Thyroid gland (tissue), 4 donors: ENCODE results near the gene FER1L5. TPM values are rescaled to one million over a fixed set of nuclear protein-coding genes. Genes with fewer than 3 reads are reported as not detected.
"Not testable (repeated sequence)": the region's sequence is repeated elsewhere in the genome, so short reads cannot be mapped to it uniquely, and the experiment has no call there.

Experiments
- DNase-seq, 2 donors: peaks; one replicate each; pipeline ENCODE4 v3.0.0-alpha.2; 2019
- H3K27ac ChIP-seq, 3 donors: fragments of 200-600 bp; sonication (generic); 1 replicate in 2 of 3; 2 replicates in 1 of 3; pipeline ENCODE4 v1.5.1; 2016 to 2019; ENCODE audit warnings: mild to moderate bottlenecking in 1 of 3, moderate library complexity in 1 of 3
- H3K27me3 ChIP-seq: fragments of 200-600 bp; sonication (generic); one replicate; pipeline ENCODE4 v1.5.1; 2019
- H3K36me3 ChIP-seq, 2 donors: fragments of 200-600 bp; sonication (generic); one replicate each; pipeline ENCODE4 v1.5.1; 2016 to 2019
- H3K4me1 ChIP-seq, 2 donors: fragments of 200-600 bp; sonication (generic); one replicate each; pipeline ENCODE4 v1.5.1; 2017 to 2019
- H3K4me3 ChIP-seq, 3 donors: fragments of 200-600 bp; sonication (generic); replicated peaks in 1 of 3; 1 replicate in 2 of 3; 2 replicates in 1 of 3; pipeline ENCODE4 v1.5.1; 2016; ENCODE audit warnings: mild to moderate bottlenecking in 1 of 3
- H3K9me3 ChIP-seq: fragments of 200-600 bp; sonication (generic); one replicate; pipeline ENCODE4 v1.5.1; 2017
- POLR2A ChIP-seq, 2 donors: fragments of 450-650 bp; IDR thresholded peaks; one replicate each; pipeline ENCODE4 v1.6.1; 2017; ENCODE audit warnings: antibody characterized with exemption in 2 of 2, mild to moderate bottlenecking in 2 of 2, moderate library complexity in 1 of 2
- WGBS, 2 donors: methylation state at CpG; one replicate each; pipeline ENCODE4 v1.1.5; 2017; 5-methylcytosine and 5-hydroxymethylcytosine counted together
- intact Hi-C: fragments of 100-400 bp; cut with DNase I; formaldehyde crosslinking; loops from one replicate; pipeline ENCODE4 v1.15.1; 2023
- total RNA-seq, 4 donors: library from RNA; depleted of rRNA; stranded (reverse); fragments of >200 nt; gene quantifications; one replicate each; pipeline ENCODE4 v1.2.3, GENCODE V29; 2016
- TF ChIP-seq, protein P1 (sequence below), 6 experiments: fragments of 200-600 bp in 3 of 6; fragments of 450-650 bp in 3 of 6; sonication (generic) in 3 of 6; IDR thresholded peaks; one replicate each; pipeline ENCODE4 v1.5.1; 2016 to 2019; ENCODE audit warnings: antibody characterized with exemption in 6 of 6, mild to moderate bottlenecking in 2 of 6, inconsistent platforms in 1 of 6, moderate library complexity in 1 of 6

FER1L5 gene
- total RNA-seq, 4 donors from 2014 or later = 0.11 to 1.5 (median 0.34) TPM

DNA sequence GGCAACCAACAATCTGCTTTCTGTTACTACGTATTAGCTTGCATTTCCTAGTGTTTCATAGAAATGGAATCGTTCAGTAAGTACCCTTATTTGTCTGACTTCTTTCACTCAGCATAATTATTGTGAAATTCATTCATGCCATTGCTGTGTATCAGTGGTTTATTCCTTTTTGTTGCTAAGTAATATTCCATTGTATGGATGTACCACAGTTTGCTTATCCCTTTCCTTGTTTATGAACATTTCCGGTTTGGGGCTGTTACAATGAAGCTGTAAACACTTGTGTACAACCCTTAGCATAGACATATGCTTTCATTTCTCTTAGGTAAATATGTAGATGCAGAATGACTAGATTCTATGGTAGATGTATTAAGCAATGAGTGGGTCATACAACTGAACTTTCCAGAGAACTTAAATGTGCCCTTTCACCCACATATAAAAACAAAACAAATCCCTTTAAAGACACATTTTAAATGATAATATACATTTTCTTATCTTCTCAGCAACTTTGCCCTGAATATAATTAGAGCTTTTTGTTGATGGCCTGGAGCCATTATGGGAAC is 21.9 kb downstream of the FER1L5 start:
- Histone ChIP-seq H3K27me3 (no peaks in the 10 kb centered on the region), H3K9me3 (no peaks in the 10 kb centered on the region), H3K27ac (no peak overlapping the region), H3K4me1 (no peaks in the 10 kb centered on the region), H3K4me3 (no peak overlapping the region), H3K36me3 (no peaks in the 10 kb centered on the region)
- TF ChIP-seq POLR2A (IDR thresholded peaks at IDR 0.05) = no peak
- TF ChIP-seq, protein P1, sequence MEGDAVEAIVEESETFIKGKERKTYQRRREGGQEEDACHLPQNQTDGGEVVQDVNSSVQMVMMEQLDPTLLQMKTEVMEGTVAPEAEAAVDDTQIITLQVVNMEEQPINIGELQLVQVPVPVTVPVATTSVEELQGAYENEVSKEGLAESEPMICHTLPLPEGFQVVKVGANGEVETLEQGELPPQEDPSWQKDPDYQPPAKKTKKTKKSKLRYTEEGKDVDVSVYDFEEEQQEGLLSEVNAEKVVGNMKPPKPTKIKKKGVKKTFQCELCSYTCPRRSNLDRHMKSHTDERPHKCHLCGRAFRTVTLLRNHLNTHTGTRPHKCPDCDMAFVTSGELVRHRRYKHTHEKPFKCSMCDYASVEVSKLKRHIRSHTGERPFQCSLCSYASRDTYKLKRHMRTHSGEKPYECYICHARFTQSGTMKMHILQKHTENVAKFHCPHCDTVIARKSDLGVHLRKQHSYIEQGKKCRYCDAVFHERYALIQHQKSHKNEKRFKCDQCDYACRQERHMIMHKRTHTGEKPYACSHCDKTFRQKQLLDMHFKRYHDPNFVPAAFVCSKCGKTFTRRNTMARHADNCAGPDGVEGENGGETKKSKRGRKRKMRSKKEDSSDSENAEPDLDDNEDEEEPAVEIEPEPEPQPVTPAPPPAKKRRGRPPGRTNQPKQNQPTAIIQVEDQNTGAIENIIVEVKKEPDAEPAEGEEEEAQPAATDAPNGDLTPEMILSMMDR (IDR thresholded peaks at IDR 0.05) = no peak
- intact Hi-C loops = no loop called here
- no peak for DNase-seq
- 94 to 96% methylated on average over 3 of the region's 3 CpGs for WGBS, 2 donors

DNA sequence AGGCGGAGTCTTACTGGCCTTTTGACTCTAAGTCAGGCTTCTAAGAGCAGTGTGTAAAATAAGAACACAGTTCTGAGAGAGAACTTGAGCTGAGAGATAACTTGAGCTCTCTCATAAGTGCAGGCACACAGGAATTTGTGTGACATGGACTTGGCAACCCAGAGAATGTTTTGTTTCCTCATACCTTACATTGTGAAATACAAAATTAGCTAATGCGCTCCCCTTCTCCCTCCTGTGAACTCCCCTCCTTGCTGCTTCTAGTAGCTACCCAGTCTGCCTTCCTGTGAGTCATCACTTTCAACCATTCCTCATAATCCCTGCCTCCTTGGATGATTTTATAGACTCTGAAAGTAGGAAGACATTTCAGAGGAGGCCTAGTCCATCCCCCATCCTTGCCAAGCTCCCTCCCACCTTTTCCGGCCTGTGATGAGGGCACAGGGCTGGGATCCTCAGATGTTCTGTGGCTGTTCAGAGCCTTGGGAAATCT is 22.6 kb downstream of the FER1L5 start:
- peak; percentile 13 to 18 for DNase-seq
- 83 to 84% methylated on average over 3 of the region's 3 CpGs for WGBS, 2 donors
- Histone ChIP-seq H3K36me3 (no peaks in the 10 kb centered on the region), H3K9me3 (no peaks in the 10 kb centered on the region), H3K4me3 (no peak overlapping the region), H3K27me3 (no peaks in the 10 kb centered on the region), H3K4me1 (no peaks in the 10 kb centered on the region), H3K27ac (no peak overlapping the region)
- TF ChIP-seq, protein P1 (IDR thresholded peaks at IDR 0.05) = no peak
- TF ChIP-seq POLR2A (IDR thresholded peaks at IDR 0.05) = no peak
- intact Hi-C loops = no loop called here

DNA sequence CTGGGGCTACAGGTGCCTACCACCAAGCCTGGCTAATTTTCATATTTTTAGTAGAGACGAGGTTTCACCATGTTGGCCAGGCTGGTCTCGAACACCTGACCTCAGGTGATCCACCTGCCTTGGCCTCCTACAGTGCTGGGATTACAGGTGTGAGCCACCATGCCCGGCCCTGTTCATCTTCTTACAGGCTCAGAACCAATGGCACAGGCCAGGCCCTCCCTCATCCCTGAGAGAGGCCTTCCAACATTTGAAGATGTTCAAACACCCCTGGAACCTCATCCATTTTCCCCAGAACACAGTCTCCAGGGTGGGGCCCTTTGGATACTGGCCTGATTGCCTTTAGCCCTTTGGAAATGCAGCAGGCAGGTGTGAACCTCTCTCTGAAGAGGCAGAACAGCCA is 23.2 kb downstream of the FER1L5 start:
- H3K4me3 ChIP-seq, intact Hi-C loops, H3K36me3 ChIP-seq, DNase-seq, H3K9me3 ChIP-seq, H3K4me1 ChIP-seq, H3K27ac ChIP-seq, H3K27me3 ChIP-seq: not testable (repeated sequence)
- WGBS, 2 donors = 90 to 95% methylated on average over 3 of the region's 3 CpGs

DNA sequence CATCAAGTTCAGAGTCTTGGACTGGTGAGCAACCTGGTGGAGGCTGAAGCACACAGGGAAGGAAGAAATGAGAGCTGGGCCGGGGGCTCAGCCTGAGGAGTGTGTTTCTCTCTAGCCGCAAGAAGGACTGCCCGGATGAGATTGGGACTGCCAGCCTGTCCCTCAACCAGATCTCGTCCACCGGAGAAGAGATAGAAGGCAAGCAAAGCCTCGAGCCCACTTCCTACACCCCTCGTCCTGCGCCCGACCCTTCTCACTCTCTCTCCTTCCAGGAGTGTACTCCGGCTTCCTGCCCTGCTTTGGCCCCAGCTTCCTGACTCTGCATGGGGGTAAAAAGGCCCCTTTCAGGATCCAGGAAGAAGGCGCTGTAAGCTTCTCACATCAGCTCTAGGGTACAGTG is 26.2 kb downstream of the FER1L5 start:
- intact Hi-C loops = no loop called here
- Histone ChIP-seq H3K27ac (no peak overlapping the region), H3K4me1 (no peaks in the 10 kb centered on the region), H3K9me3 (no peaks in the 10 kb centered on the region), H3K27me3 (no peaks in the 10 kb centered on the region), H3K4me3 (no peak overlapping the region), H3K36me3 (no peaks in the 10 kb centered on the region)
- WGBS, 2 donors = 74 to 76% methylated on average over 11 of the region's 11 CpGs
- TF ChIP-seq, protein P1 (IDR thresholded peaks at IDR 0.05) = no peak
- TF ChIP-seq POLR2A (IDR thresholded peaks at IDR 0.05) = no peak
- DNase-seq = no peak

DNA sequence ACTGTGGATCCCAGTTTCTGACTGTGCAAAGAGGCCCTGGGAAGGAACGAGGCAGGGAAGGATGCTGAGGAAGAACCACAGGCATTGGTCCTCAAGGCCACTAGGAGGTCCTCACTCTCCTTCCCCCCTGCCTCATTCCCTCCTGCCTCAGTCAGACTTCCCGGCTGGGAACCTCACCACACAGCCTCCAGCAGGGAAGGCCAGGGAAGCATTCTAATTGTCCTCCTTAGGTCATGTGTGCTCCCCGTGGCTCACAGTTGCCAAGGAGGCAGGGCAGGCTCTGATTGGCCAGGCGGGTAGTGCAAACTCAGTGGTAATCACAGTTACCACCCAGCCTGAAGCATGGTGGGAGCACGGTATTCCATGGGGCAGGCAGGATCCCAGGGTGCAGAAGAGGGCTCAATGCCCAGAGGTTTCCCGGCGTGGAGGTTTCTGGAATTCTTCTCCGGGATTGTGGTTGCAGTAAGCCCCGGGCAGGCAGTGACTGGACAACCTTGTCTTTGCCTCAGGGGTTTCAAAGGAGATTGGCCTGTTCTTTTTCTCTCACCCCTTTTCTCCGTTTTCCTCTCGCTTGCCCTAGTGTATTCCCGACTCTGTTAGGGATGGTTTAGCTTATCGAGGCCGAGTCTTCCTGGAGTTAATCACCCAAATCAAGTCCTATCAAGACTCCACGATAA is 27.1 kb downstream of the FER1L5 start:
- no peaks in the 10 kb centered on the region for H3K9me3 ChIP-seq
- H3K4me3 ChIP-seq = no peak overlapping the region
- intact Hi-C loops = no loop called here
- no peak overlapping the region for H3K27ac ChIP-seq
- H3K36me3 ChIP-seq = no peaks in the 10 kb centered on the region
- WGBS, 2 donors = 87% methylated on average over 15 of the region's 15 CpGs
- no peaks in the 10 kb centered on the region for H3K27me3 ChIP-seq
- H3K4me1 ChIP-seq = no peaks in the 10 kb centered on the region
- TF ChIP-seq, protein P1 (IDR thresholded peaks at IDR 0.05) = no peak
- no peak for TF ChIP-seq POLR2A (IDR thresholded peaks at IDR 0.05)
- no peak for DNase-seq
